ENCODE data around the gene CLMP.

DNA sequence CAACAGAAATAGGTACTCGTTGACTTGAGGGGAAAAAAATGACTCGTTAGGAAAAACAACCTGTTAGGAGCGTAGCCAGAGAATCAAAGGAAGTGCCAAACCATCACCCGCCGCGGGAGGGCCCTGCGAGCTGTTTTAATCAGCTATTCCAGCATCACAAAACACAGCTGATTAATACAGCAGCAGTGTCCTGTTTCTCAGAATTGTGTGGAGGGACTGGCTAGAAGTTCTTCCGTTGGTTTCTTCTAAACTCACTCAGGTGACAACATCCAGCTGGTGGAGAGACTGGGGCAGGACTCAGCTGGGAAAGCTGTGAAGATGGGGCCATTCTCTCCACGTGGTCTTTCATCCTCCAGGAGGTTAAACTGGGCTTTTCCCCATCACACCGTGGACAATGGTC lies 161.2 kb downstream of the CLMP start:
- TF ChIP-seq, protein P1, sequence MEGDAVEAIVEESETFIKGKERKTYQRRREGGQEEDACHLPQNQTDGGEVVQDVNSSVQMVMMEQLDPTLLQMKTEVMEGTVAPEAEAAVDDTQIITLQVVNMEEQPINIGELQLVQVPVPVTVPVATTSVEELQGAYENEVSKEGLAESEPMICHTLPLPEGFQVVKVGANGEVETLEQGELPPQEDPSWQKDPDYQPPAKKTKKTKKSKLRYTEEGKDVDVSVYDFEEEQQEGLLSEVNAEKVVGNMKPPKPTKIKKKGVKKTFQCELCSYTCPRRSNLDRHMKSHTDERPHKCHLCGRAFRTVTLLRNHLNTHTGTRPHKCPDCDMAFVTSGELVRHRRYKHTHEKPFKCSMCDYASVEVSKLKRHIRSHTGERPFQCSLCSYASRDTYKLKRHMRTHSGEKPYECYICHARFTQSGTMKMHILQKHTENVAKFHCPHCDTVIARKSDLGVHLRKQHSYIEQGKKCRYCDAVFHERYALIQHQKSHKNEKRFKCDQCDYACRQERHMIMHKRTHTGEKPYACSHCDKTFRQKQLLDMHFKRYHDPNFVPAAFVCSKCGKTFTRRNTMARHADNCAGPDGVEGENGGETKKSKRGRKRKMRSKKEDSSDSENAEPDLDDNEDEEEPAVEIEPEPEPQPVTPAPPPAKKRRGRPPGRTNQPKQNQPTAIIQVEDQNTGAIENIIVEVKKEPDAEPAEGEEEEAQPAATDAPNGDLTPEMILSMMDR (IDR thresholded peaks at IDR 0.05) = peak in 1 of 3 experiments; percentile 9
- TF ChIP-seq POLR2A (IDR thresholded peaks at IDR 0.05) = no peak

All from testis (tissue), 2 donors.